ENCODE measurements around the gene LEPR.

The LEPR gene

GRCh38 chr1:65399003-65399402, 21.5 kb upstream of the LEPR start:
- H3K9me3 ChIP-seq (ENCODE audit: control insufficient read depth, low read length): no peaks in the 10 kb centered on the region
- no peaks in the 10 kb centered on the region for H3K4me1 ChIP-seq
- H3K4me3 ChIP-seq (ENCODE audit: low read depth, low read length): no peak overlapping the region
- TF ChIP-seq CTCF (IDR thresholded peaks at IDR 0.05): no peak
- no peaks in the 10 kb centered on the region for H3K79me2 ChIP-seq
- no peak overlapping the region for H3K27ac ChIP-seq
- no peaks in the 10 kb centered on the region for H3K36me3 ChIP-seq (ENCODE audit: control insufficient read depth, insufficient read depth, low read length)
- H3K9ac ChIP-seq: no peak overlapping the region
- no peaks in the 10 kb centered on the region for H3K27me3 ChIP-seq (ENCODE audit: control insufficient read depth, insufficient read depth, low read length)
- H3K4me2 ChIP-seq (ENCODE audit: low read length): no peak overlapping the region
- H2AFZ ChIP-seq: no peak overlapping the region

DNA sequence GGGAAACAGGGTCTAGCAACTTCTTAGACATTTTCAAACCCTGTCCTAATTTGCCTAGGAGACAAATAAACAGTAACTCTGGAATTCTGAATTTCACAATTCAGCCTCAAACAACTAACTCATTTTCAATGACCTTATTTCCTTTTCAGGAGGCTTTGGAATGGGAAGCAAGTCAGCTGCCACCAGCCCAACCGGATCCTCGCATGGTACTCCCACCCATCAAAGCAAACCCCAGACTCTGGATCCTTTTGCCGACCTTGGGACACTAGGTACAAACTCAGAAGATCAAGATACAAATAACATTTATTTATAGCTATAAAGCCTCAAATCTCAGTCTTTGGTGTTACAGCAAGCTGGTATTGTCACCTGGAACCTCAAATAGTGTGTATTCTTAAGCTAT, 18.9 kb upstream of the LEPR start:
- Histone ChIP-seq H3K4me3 (ENCODE audit: low read depth, low read length) (no peak overlapping the region), H2AFZ (no peak overlapping the region), H3K79me2 (no peaks in the 10 kb centered on the region), H3K36me3 (ENCODE audit: control insufficient read depth, insufficient read depth, low read length) (no peaks in the 10 kb centered on the region), H3K27ac (no peak overlapping the region), H3K9ac (no peak overlapping the region), H3K9me3 (ENCODE audit: control insufficient read depth, low read length) (no peaks in the 10 kb centered on the region), H3K4me2 (ENCODE audit: low read length) (no peak overlapping the region), H3K27me3 (ENCODE audit: control insufficient read depth, insufficient read depth, low read length) (no peaks in the 10 kb centered on the region), H3K4me1 (no peaks in the 10 kb centered on the region)
- no peak for TF ChIP-seq CTCF (IDR thresholded peaks at IDR 0.05)

GRCh38 chr1:65404941-65405340, 15.5 kb upstream of the LEPR start:
- no peaks in the 10 kb centered on the region for H3K36me3 ChIP-seq (ENCODE audit: control insufficient read depth, insufficient read depth, low read length)
- no peak for TF ChIP-seq CTCF (IDR thresholded peaks at IDR 0.05)
- no peaks in the 10 kb centered on the region for H3K27me3 ChIP-seq (ENCODE audit: control insufficient read depth, insufficient read depth, low read length)
- no peak overlapping the region for H2AFZ ChIP-seq
- H3K79me2 ChIP-seq: no peaks in the 10 kb centered on the region
- H3K4me2 ChIP-seq (ENCODE audit: low read length): no peak overlapping the region
- H3K9ac ChIP-seq: no peak overlapping the region
- H3K27ac ChIP-seq: no peak overlapping the region
- H3K4me3 ChIP-seq (ENCODE audit: low read depth, low read length): no peak overlapping the region
- H3K9me3 ChIP-seq (ENCODE audit: control insufficient read depth, low read length): no peaks in the 10 kb centered on the region
- no peaks in the 10 kb centered on the region for H3K4me1 ChIP-seq

GRCh38 chr1:65407877-65408276, 12.6 kb upstream of the LEPR start:
- Histone ChIP-seq H3K27ac (no peak overlapping the region), H3K4me3 (ENCODE audit: low read depth, low read length) (no peak overlapping the region), H3K4me1 (no peaks in the 10 kb centered on the region), H3K79me2 (no peaks in the 10 kb centered on the region), H3K27me3 (ENCODE audit: control insufficient read depth, insufficient read depth, low read length) (no peaks in the 10 kb centered on the region), H3K9ac (no peak overlapping the region), H3K9me3 (ENCODE audit: control insufficient read depth, low read length) (no peaks in the 10 kb centered on the region), H3K36me3 (ENCODE audit: control insufficient read depth, insufficient read depth, low read length) (no peaks in the 10 kb centered on the region), H2AFZ (no peak overlapping the region), H3K4me2 (ENCODE audit: low read length) (no peak overlapping the region)
- TF ChIP-seq CTCF (IDR thresholded peaks at IDR 0.05): no peak

GRCh38 chr1:65409314-65409713, 11.2 kb upstream of the LEPR start:
- no peak overlapping the region for H3K27ac ChIP-seq

More at GRCh38 chr1:65409314-65409713, 11.2 kb upstream of the LEPR start:
- Histone ChIP-seq H3K27me3 (ENCODE audit: control insufficient read depth, insufficient read depth, low read length) (no peaks in the 10 kb centered on the region), H3K79me2 (no peaks in the 10 kb centered on the region), H2AFZ (no peak overlapping the region), H3K36me3 (ENCODE audit: control insufficient read depth, insufficient read depth, low read length) (no peaks in the 10 kb centered on the region), H3K4me2 (ENCODE audit: low read length) (no peak overlapping the region), H3K4me3 (ENCODE audit: low read depth, low read length) (no peak overlapping the region), H3K9me3 (ENCODE audit: control insufficient read depth, low read length) (no peaks in the 10 kb centered on the region), H3K4me1 (no peaks in the 10 kb centered on the region), H3K9ac (no peak overlapping the region)
- TF ChIP-seq CTCF (IDR thresholded peaks at IDR 0.05): no peak

Data from parathyroid adenoma (tissue), 2 donors.